Colonic mucosa (tissue), 4 donors: Measurements from ENCODE around the gene GRIA4. TPM values are rescaled to one million over a fixed set of nuclear protein-coding genes. Genes with fewer than 3 reads are reported as not detected.

Experiments
- DNase-seq: peaks from one replicate; pipeline ENCODE4 v3.0.0-alpha.2; 2020
- H3K27ac ChIP-seq: fragments of 200-600 bp; one replicate; pipeline ENCODE4 v1.8.0; 2021
- H3K27me3 ChIP-seq: fragments of 200-600 bp; one replicate; pipeline ENCODE4 v1.8.0; 2021
- H3K36me3 ChIP-seq: fragments of 200-600 bp; one replicate; pipeline ENCODE4 v1.8.0; 2021
- H3K4me1 ChIP-seq: fragments of 200-600 bp; one replicate; pipeline ENCODE4 v1.8.0; 2021; ENCODE audit warnings: mild to moderate bottlenecking
- H3K4me3 ChIP-seq: fragments of 200-600 bp; one replicate; pipeline ENCODE4 v1.8.0; 2021
- H3K9ac ChIP-seq, 2 donors: one replicate each; pipeline ENCODE4 v1.7.0; 2013; ENCODE audit warnings: control low read depth in 2 of 2, low read depth in 2 of 2, low read length in 2 of 2
- H3K9me3 ChIP-seq: fragments of 200-600 bp; one replicate; pipeline ENCODE4 v1.8.0; 2021
- intact Hi-C: fragments of 100-400 bp; cut with DNase I; formaldehyde crosslinking; loops from one replicate; pipeline ENCODE4 v1.14.1; 2022
- total RNA-seq, 2 donors: library from RNA; stranded (reverse); fragmentation: NEBNext Ultra II Directional in 1 of 2; extraction: Animal tissue kit (Norgen Biotek cat#: 25700) in 1 of 2; gene quantifications; one replicate each; pipeline ENCODE4 v1.2.1, GENCODE V29; 2021
- TF ChIP-seq, protein P1 (sequence below): fragments of 200-600 bp; IDR thresholded peaks from one replicate; pipeline ENCODE4 v1.8.0; 2022; ENCODE audit warnings: antibody characterized with exemption, mild to moderate bottlenecking
- donor health status: healthy.
- donor health status: DM: no; HTN: no; CAD: no.
- donor health status: DM: no; HTN: no; CAD: no.

Gene GRIA4
- total RNA-seq, 2 donors from 2014 or later: 0.67 to 0.69 TPM

DNA sequence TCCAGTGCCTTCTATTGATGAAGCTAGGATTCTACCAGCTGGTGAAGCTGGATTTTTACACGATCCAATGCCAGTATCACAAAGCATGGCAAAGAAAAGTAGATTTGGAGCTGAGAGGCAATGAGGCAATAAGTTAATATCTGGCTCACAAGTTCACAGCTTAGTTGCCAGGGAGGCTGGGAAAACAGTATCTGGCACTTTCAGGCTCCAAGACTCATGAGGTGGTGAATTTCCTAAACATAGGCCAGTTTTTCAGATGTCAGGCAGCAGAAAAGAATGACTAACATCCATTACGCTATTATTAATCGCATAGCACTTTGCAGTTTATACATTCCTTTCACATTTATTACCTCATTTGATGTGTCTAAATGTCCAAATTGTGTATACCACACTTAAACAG lies 122.7 kb downstream of the GRIA4 start:
- TF ChIP-seq, protein P1, sequence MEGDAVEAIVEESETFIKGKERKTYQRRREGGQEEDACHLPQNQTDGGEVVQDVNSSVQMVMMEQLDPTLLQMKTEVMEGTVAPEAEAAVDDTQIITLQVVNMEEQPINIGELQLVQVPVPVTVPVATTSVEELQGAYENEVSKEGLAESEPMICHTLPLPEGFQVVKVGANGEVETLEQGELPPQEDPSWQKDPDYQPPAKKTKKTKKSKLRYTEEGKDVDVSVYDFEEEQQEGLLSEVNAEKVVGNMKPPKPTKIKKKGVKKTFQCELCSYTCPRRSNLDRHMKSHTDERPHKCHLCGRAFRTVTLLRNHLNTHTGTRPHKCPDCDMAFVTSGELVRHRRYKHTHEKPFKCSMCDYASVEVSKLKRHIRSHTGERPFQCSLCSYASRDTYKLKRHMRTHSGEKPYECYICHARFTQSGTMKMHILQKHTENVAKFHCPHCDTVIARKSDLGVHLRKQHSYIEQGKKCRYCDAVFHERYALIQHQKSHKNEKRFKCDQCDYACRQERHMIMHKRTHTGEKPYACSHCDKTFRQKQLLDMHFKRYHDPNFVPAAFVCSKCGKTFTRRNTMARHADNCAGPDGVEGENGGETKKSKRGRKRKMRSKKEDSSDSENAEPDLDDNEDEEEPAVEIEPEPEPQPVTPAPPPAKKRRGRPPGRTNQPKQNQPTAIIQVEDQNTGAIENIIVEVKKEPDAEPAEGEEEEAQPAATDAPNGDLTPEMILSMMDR: no peak
- no peaks in the 10 kb centered on the region for H3K27me3 ChIP-seq
- DNase-seq: no peak
- H3K9ac ChIP-seq: no peak overlapping the region
- H3K4me1 ChIP-seq: no peaks in the 10 kb centered on the region
- H3K9me3 ChIP-seq: no peaks in the 10 kb centered on the region
- H3K27ac ChIP-seq: no peak overlapping the region
- intact Hi-C loops: no loop called here
- no peaks in the 10 kb centered on the region for H3K36me3 ChIP-seq
- no peak overlapping the region for H3K4me3 ChIP-seq

DNA sequence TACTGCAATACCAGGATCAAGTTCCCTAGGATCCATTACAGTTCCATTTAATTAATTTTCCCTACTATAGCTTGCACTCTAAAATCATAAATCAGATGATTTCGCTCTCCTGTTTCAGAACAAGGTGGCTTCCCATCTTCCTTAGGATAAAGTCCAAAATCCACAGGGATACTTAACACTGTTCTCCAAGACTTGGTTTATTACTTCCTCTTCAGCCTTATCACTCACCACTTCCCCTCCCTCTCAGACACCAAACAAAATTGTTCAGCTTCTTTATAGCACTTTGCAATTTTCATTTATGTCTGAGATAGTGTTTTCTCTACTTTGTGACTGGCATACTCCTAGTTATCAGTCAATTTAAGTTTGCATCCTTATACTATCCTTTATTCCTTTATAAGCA lies 124.6 kb downstream of the GRIA4 start:
- no peak overlapping the region for H3K4me3 ChIP-seq
- no peak for DNase-seq

DNA sequence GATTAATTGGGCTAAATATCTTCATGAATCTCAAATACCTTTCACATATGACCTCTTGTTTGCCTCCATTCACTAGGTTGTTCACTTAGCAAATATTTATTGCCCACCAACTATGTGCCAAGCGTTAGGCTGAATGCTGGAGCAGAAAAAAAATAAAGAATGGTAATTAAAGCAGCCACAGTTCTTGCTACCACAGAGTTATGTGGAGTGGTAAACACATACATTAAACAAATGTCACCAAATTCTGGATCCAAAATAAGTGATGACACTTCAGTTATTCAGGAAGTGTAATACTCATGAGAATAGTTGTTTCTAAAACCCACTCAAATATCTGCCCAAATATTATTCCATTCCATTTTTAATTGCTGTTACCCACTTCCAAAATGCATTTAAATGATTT lies 128.4 kb downstream of the GRIA4 start:
- no peak overlapping the region for H3K4me3 ChIP-seq
- no peak overlapping the region for H3K9ac ChIP-seq
- no peaks in the 10 kb centered on the region for H3K9me3 ChIP-seq
- no peak for DNase-seq
- intact Hi-C loops: no loop called here
- no peaks in the 10 kb centered on the region for H3K4me1 ChIP-seq
- no peak overlapping the region for H3K27ac ChIP-seq
- H3K36me3 ChIP-seq: no peaks in the 10 kb centered on the region
- TF ChIP-seq, protein P1: no peak
- H3K27me3 ChIP-seq: no peaks in the 10 kb centered on the region

More for the DNA sequence above, 124.6 kb downstream of the GRIA4 start:
- no peaks in the 10 kb centered on the region for H3K27me3 ChIP-seq
- no peaks in the 10 kb centered on the region for H3K4me1 ChIP-seq
- no peak overlapping the region for H3K27ac ChIP-seq
- TF ChIP-seq, protein P1: no peak
- H3K9me3 ChIP-seq: no peaks in the 10 kb centered on the region
- H3K9ac ChIP-seq: no peak overlapping the region
- intact Hi-C loops: no loop called here
- no peaks in the 10 kb centered on the region for H3K36me3 ChIP-seq

DNA sequence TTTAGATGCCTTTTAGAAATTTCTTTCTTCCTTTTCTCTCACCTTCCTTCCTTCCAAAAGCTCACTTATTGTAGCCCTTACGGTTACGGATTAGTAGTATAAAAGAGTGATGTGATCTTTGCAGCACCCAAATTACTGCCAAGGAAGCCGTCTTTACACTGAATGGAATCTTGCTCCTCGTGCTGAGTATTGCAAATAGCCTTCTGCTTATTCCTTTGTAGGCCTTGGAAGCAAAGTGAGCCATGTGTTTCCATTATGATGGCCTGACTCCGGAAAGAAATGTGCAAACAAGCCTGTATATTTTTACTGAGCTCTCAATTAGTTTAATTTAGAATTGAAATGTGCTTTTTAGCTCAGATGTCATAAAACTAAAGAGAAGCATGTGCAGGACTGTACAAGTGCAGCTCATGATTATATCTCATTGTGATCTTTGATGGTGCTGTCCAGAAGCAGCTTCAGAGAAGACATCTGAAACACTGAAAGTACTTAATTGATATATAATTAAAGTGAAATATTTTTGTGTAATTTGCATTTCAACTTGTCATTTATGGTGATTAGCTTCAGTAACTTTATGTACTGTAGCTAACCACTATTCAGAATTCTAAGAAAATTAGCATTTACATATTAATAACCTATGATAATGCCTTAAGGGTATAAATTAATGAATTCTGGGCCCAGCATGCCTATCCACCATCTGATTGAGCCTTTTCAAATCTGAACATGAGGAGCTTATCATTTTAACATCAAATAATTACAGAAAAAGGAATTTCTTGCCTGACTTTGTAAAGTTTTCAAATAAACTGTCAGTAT lies 129.3 kb downstream of the GRIA4 start:
- H3K27me3 ChIP-seq: no peaks in the 10 kb centered on the region
- TF ChIP-seq, protein P1: no peak
- H3K4me3 ChIP-seq: no peak overlapping the region
- no peaks in the 10 kb centered on the region for H3K4me1 ChIP-seq
- no peak overlapping the region for H3K9ac ChIP-seq
- no peaks in the 10 kb centered on the region for H3K36me3 ChIP-seq
- DNase-seq: no peak
- H3K27ac ChIP-seq: no peak overlapping the region
- no peaks in the 10 kb centered on the region for H3K9me3 ChIP-seq
- intact Hi-C loops: no loop called here

DNA sequence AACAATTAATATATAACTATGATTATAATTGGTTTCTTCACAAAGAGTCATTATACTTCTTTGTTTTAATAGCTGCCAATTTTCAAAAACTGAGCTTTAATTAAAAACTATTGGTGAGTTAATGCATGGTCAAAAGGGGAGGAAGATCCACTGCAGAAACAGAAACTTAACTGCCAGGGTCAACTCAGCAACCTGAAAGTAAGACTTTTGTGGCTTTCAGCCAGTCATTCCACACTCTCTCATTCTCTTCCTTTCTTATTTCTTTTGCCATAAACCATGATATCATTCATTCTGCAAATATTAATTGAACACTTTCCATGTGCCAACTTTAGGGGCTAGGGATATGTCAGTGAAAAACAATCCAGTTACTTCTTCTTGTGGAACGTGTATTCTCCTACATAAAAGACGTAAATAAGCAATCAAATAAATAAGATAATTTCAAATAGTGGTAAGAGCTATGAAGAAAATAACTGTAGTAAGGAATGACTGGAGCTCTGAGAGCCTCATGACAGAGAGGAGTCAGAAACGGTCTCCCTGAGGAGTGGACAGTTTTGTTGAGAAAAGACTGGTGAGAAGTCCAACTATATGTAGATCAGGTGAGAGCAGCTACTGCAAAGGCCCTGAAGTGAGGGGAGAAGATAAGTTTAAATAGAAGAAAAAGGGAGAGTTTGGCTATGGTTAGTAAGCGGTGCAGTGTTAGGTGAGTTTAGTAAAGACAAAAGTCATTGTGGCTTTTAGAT lies 130.5 kb downstream of the GRIA4 start:
- Histone ChIP-seq H3K27me3 (no peaks in the 10 kb centered on the region), H3K9ac (no peak overlapping the region), H3K36me3 (no peaks in the 10 kb centered on the region), H3K27ac (no peak overlapping the region), H3K9me3 (no peaks in the 10 kb centered on the region), H3K4me3 (no peak overlapping the region), H3K4me1 (no peaks in the 10 kb centered on the region)
- intact Hi-C loops: no loop called here
- DNase-seq: no peak
- TF ChIP-seq, protein P1: no peak
